CD4-positive, CD25-positive, alpha-beta regulatory T cell (primary cell): ENCODE data around the gene JMJD1C. TPM values are rescaled to one million over a fixed set of nuclear protein-coding genes. Genes with fewer than 3 reads are reported as not detected.

Experiments
- ATAC-seq, 2 donors: fragments of 150-1000 bp; cut with Tn5 transposase; one replicate each; pipeline ENCODE4 v1.10.0; 2021; ENCODE audit warnings: low read depth in 2 of 2, moderate number of reproducible peaks in 2 of 2, moderate library complexity in 1 of 2
- DNase-seq, 3 donors: peaks; one replicate each; pipeline versions ENCODE4 v3.0.0 to v3.0.0-alpha.2; 2012 to 2022; ENCODE audit warnings: mixed read lengths in 1 of 3
- H3K27ac ChIP-seq: one replicate; pipeline ENCODE4 v1.7.0; 2013; ENCODE audit warnings: mild to moderate bottlenecking, low read length; ENCODE audit not compliant: insufficient read depth, poor library complexity, severe bottlenecking
- H3K27me3 ChIP-seq: one replicate; pipeline ENCODE4 v1.7.0; 2013; ENCODE audit warnings: low read length; ENCODE audit not compliant: control insufficient read depth, insufficient read depth
- H3K36me3 ChIP-seq: one replicate; pipeline ENCODE4 v1.7.0; 2013; ENCODE audit warnings: mild to moderate bottlenecking, low read length, moderate library complexity; ENCODE audit not compliant: control insufficient read depth, insufficient read depth
- H3K4me1 ChIP-seq: 2 replicates; pipeline ENCODE4 v1.7.0; 2013; ENCODE audit warnings: mild to moderate bottlenecking, low read length; ENCODE audit not compliant: insufficient read depth, control insufficient read depth, poor library complexity, severe bottlenecking
- H3K4me3 ChIP-seq: one replicate; pipeline ENCODE4 v1.7.0; 2013; ENCODE audit warnings: low read depth, mild to moderate bottlenecking, low read length, moderate library complexity
- H3K9me3 ChIP-seq, 2 experiments: 1 replicate in 1 of 2; 2 replicates in 1 of 2; pipeline ENCODE4 v1.7.0; 2013; ENCODE audit warnings: low read length in 2 of 2, mild to moderate bottlenecking in 1 of 2, moderate library complexity in 1 of 2; ENCODE audit not compliant: control insufficient read depth in 2 of 2
- H3K27ac Mint-ChIP-seq, 3 donors: one replicate each; pipeline ENCODE4 v1.8.0; 2020 to 2022; ENCODE audit warnings: mild to moderate bottlenecking in 3 of 3, mixed read lengths in 3 of 3, moderate library complexity in 2 of 3
- H3K27me3 Mint-ChIP-seq: one replicate; pipeline ENCODE4 v1.8.0; 2022; ENCODE audit warnings: mild to moderate bottlenecking, mixed read lengths
- H3K36me3 Mint-ChIP-seq: one replicate; pipeline ENCODE4 v1.8.0; 2020; ENCODE audit warnings: mixed read lengths
- H3K4me1 Mint-ChIP-seq, 4 donors: one replicate each; pipeline ENCODE4 v1.8.0; 2020 to 2022; ENCODE audit warnings: mixed read lengths in 4 of 4, mild to moderate bottlenecking in 1 of 4
- H3K4me3 Mint-ChIP-seq, 4 donors: one replicate each; pipeline ENCODE4 v1.8.0; 2020 to 2022; ENCODE audit warnings: mild to moderate bottlenecking in 4 of 4, mixed read lengths in 4 of 4, moderate library complexity in 3 of 4
- H3K9me3 Mint-ChIP-seq, 7 donors: one replicate each; pipeline ENCODE4 v1.8.0; 2020 to 2022; ENCODE audit warnings: mixed read lengths in 7 of 7, mild to moderate bottlenecking in 3 of 7, moderate library complexity in 2 of 7
- polyA plus RNA-seq, 4 donors: library from polyadenylated mRNA; unstranded; fragments of 300-500 nt; fragmentation: Illumina TruSeq; gene quantifications; one replicate each; pipeline ENCODE4 v1.2.3, GENCODE V29; 2021
- total RNA-seq: library from RNA; stranded (reverse); gene quantifications from one replicate; pipeline ENCODE4 v1.2.3, GENCODE V29; 2022

Gene JMJD1C
- total and polyA plus RNA-seq, 5 donors from 2014 or later: 35.5 to 222 (median 46.4) TPM

GRCh38 chr10:63491588-63492316 is 26.0 kb upstream of the JMJD1C start:
- H3K9me3 Mint-ChIP-seq: no peaks in the 10 kb centered on the region
- peaks cover 5 to 16% (median 8%) of the 10 kb centered on the region in 4 donors for H3K4me1 Mint-ChIP-seq
- no peak overlapping the region for H3K4me3 ChIP-seq
- no peak overlapping the region for H3K27ac Mint-ChIP-seq
- no peak for DNase-seq
- H3K36me3 ChIP-seq: no peaks in the 10 kb centered on the region
- ATAC-seq: no peak
- H3K27me3 ChIP-seq: no peaks in the 10 kb centered on the region
- no peaks in the 10 kb centered on the region for H3K9me3 ChIP-seq
- no peaks in the 10 kb centered on the region for H3K4me1 ChIP-seq
- no peaks in the 10 kb centered on the region for H3K36me3 Mint-ChIP-seq
- no peak overlapping the region for H3K4me3 Mint-ChIP-seq
- H3K27ac ChIP-seq: no peak overlapping the region
- no peaks in the 10 kb centered on the region for H3K27me3 Mint-ChIP-seq

GRCh38 chr10:63489838-63490237 is 24.1 kb upstream of the JMJD1C start:
- no peak overlapping the region for H3K4me3 ChIP-seq
- Mint-ChIP-seq H3K4me1 (peaks cover 0 to 7% (median 5%) of the 10 kb centered on the region in 4 donors), H3K36me3 (no peaks in the 10 kb centered on the region), H3K9me3 (no peaks in the 10 kb centered on the region), H3K27me3 (no peaks in the 10 kb centered on the region), H3K27ac (no peak overlapping the region), H3K4me3 (no peak overlapping the region)
- DNase-seq: no peak
- no peaks in the 10 kb centered on the region for H3K27me3 ChIP-seq
- no peaks in the 10 kb centered on the region for H3K9me3 ChIP-seq
- H3K27ac ChIP-seq: no peak overlapping the region
- H3K36me3 ChIP-seq: no peaks in the 10 kb centered on the region
- H3K4me1 ChIP-seq: no peaks in the 10 kb centered on the region
- ATAC-seq: no peak

- no peaks in the 10 kb centered on the region for H3K36me3 Mint-ChIP-seq
- H3K9me3 Mint-ChIP-seq: no peaks in the 10 kb centered on the region
Measured at GRCh38 chr10:63487990-63488389, 22.2 kb upstream of the JMJD1C start.

GRCh38 chr10:63483983-63484382 is 18.2 kb upstream of the JMJD1C start:
- H3K4me1 Mint-ChIP-seq: peaks cover 4 to 17% (median 13%) of the 10 kb centered on the region in 4 donors
- no peaks in the 10 kb centered on the region for H3K9me3 Mint-ChIP-seq
- Histone ChIP-seq H3K27me3 (no peaks in the 10 kb centered on the region), H3K4me3 (no peak overlapping the region), H3K9me3 (no peaks in the 10 kb centered on the region), H3K4me1 (no peaks in the 10 kb centered on the region), H3K27ac (no peak overlapping the region), H3K36me3 (no peaks in the 10 kb centered on the region)
- no peak overlapping the region for H3K4me3 Mint-ChIP-seq
- no peak for ATAC-seq
- no peaks in the 10 kb centered on the region for H3K36me3 Mint-ChIP-seq
- no peaks in the 10 kb centered on the region for H3K27me3 Mint-ChIP-seq
- no peak overlapping the region for H3K27ac Mint-ChIP-seq
- no peak for DNase-seq

More at GRCh38 chr10:63487990-63488389, 22.2 kb upstream of the JMJD1C start:
- H3K9me3 ChIP-seq: no peaks in the 10 kb centered on the region
- Mint-ChIP-seq H3K27ac (no peak overlapping the region), H3K27me3 (no peaks in the 10 kb centered on the region), H3K4me1 (peaks cover 4 to 10% (median 7%) of the 10 kb centered on the region in 4 donors), H3K4me3 (no peak overlapping the region)
- H3K27me3 ChIP-seq: no peaks in the 10 kb centered on the region
- H3K27ac ChIP-seq: no peak overlapping the region
- DNase-seq (no peak), ATAC-seq (no peak)
- H3K36me3 ChIP-seq: no peaks in the 10 kb centered on the region
- no peak overlapping the region for H3K4me3 ChIP-seq
- H3K4me1 ChIP-seq: no peaks in the 10 kb centered on the region

- ATAC-seq: no peak
- no peaks in the 10 kb centered on the region for H3K4me1 ChIP-seq
- no peak overlapping the region for H3K4me3 ChIP-seq
- no peaks in the 10 kb centered on the region for H3K9me3 ChIP-seq
- H3K27me3 Mint-ChIP-seq: no peaks in the 10 kb centered on the region
- no peak overlapping the region for H3K27ac Mint-ChIP-seq
- no peak for DNase-seq
- H3K36me3 Mint-ChIP-seq: no peaks in the 10 kb centered on the region
- peaks cover 4 to 24% (median 22%) of the 10 kb centered on the region in 4 donors for H3K4me1 Mint-ChIP-seq
- H3K9me3 Mint-ChIP-seq: no peaks in the 10 kb centered on the region
- H3K27ac ChIP-seq: no peak overlapping the region
- no peak overlapping the region for H3K4me3 Mint-ChIP-seq
- no peaks in the 10 kb centered on the region for H3K27me3 ChIP-seq
- no peaks in the 10 kb centered on the region for H3K36me3 ChIP-seq
Measured at GRCh38 chr10:63481815-63482421, 16.1 kb upstream of the JMJD1C start.

GRCh38 chr10:63480237-63480636 is 14.5 kb upstream of the JMJD1C start:
- Histone ChIP-seq H3K9me3 (no peaks in the 10 kb centered on the region), H3K27me3 (no peaks in the 10 kb centered on the region), H3K4me3 (no peak overlapping the region), H3K36me3 (no peaks in the 10 kb centered on the region), H3K27ac (no peak overlapping the region), H3K4me1 (no peaks in the 10 kb centered on the region)
- Mint-ChIP-seq H3K27me3 (no peaks in the 10 kb centered on the region), H3K4me1 (peaks cover 8 to 27% (median 24%) of the 10 kb centered on the region in 4 donors), H3K36me3 (no peaks in the 10 kb centered on the region), H3K9me3 (no peaks in the 10 kb centered on the region), H3K4me3 (no peak overlapping the region), H3K27ac (no peak overlapping the region)
- DNase-seq (no peak), ATAC-seq (no peak)

GRCh38 chr10:63478564-63478963 is 12.8 kb upstream of the JMJD1C start:
- no peak overlapping the region for H3K27ac ChIP-seq
- Mint-ChIP-seq H3K27ac (no peak overlapping the region), H3K36me3 (peaks cover 3% of the 10 kb centered on the region), H3K4me1 (peaks cover 12 to 27% (median 25%) of the 10 kb centered on the region in 4 donors), H3K4me3 (no peak overlapping the region), H3K27me3 (no peaks in the 10 kb centered on the region), H3K9me3 (no peaks in the 10 kb centered on the region)
- H3K9me3 ChIP-seq: no peaks in the 10 kb centered on the region
- no peaks in the 10 kb centered on the region for H3K4me1 ChIP-seq
- DNase-seq (no peak), ATAC-seq (no peak)
- no peak overlapping the region for H3K4me3 ChIP-seq
- no peaks in the 10 kb centered on the region for H3K27me3 ChIP-seq
- H3K36me3 ChIP-seq: no peaks in the 10 kb centered on the region

GRCh38 chr10:63477927-63478326 is 12.2 kb upstream of the JMJD1C start:
- DNase-seq (no peak), ATAC-seq (no peak)
- no peak overlapping the region for H3K27ac Mint-ChIP-seq

More at GRCh38 chr10:63477927-63478326, 12.2 kb upstream of the JMJD1C start:
- Mint-ChIP-seq H3K9me3 (no peaks in the 10 kb centered on the region), H3K4me1 (peaks cover 11 to 26% (median 24%) of the 10 kb centered on the region in 4 donors), H3K4me3 (no peak overlapping the region), H3K27me3 (no peaks in the 10 kb centered on the region), H3K36me3 (peaks cover 3% of the 10 kb centered on the region)
- Histone ChIP-seq H3K27me3 (no peaks in the 10 kb centered on the region), H3K9me3 (no peaks in the 10 kb centered on the region), H3K36me3 (no peaks in the 10 kb centered on the region), H3K4me3 (no peak overlapping the region), H3K27ac (no peak overlapping the region), H3K4me1 (no peaks in the 10 kb centered on the region)
